HG02642 (cell line): ENCODE results near the gene RHOT2.

Source experiments
- ATAC-seq: cut with Tn5 transposase; IDR thresholded peaks from one replicate; pipeline ENCODE4 v1.9.1; 2021; ENCODE audit warnings: mild to moderate bottlenecking; ENCODE audit not compliant: unreplicated experiment, poor library complexity

RHOT2 gene

GRCh38 chr16:721765-722540, 54.0 kb downstream of the RHOT2 start:
- ATAC-seq = no peak

GRCh38 chr16:722835-723633, 55.1 kb downstream of the RHOT2 start:
- no peak for ATAC-seq

GRCh38 chr16:723695-724094, 55.8 kb downstream of the RHOT2 start:
- no peak for ATAC-seq
